GM19023 (cell line): ENCODE results near the gene LCAT.

Source experiments
- ATAC-seq: cut with Tn5 transposase; IDR thresholded peaks from one replicate; pipeline ENCODE4 v1.9.1; 2021; ENCODE audit warnings: mild to moderate bottlenecking, moderate library complexity; ENCODE audit not compliant: unreplicated experiment

Gene LCAT

GRCh38 chr16:67935101-67935401 is 8.9 kb downstream of the LCAT start:
- no peak for ATAC-seq

GRCh38 chr16:67934306-67935100 is 9.4 kb downstream of the LCAT start:
- no peak for ATAC-seq

- no peak for ATAC-seq
Measured at GRCh38 chr16:67933805-67934204, 10.1 kb downstream of the LCAT start.

- ATAC-seq: no peak
Measured at GRCh38 chr16:67932462-67932840, 11.5 kb downstream of the LCAT start.

- ATAC-seq: no peak
Measured at GRCh38 chr16:67931712-67932461, 12.0 kb downstream of the LCAT start, which contains the start of gene CTRL. Gene CTRL (minus strand): TSS chr16:67931862. CDS start chr16:67931852, 10 bp downstream.

GRCh38 chr16:67930678-67931211 is 13.2 kb downstream of the LCAT start:
- ATAC-seq: no peak

- ATAC-seq: no peak
Measured at GRCh38 chr16:67930191-67930590, 13.7 kb downstream of the LCAT start.

GRCh38 chr16:67928561-67929364 is 15.2 kb downstream of the LCAT start:
- no peak for ATAC-seq

GRCh38 chr16:67928147-67928546 is 15.8 kb downstream of the LCAT start:
- ATAC-seq: no peak

GRCh38 chr16:67927131-67927941 is 16.6 kb downstream of the LCAT start:
- ATAC-seq: no peak

- no peak for ATAC-seq
Measured at GRCh38 chr16:67926181-67926750, 17.7 kb downstream of the LCAT start.

- no peak for ATAC-seq
Measured at GRCh38 chr16:67924140-67924906, 19.6 kb downstream of the LCAT start.

- ATAC-seq: no peak
Measured at GRCh38 chr16:67923414-67924116, 20.4 kb downstream of the LCAT start.

- no peak for ATAC-seq
Measured at GRCh38 chr16:67922740-67923139, 21.2 kb downstream of the LCAT start.

- no peak for ATAC-seq
Measured at GRCh38 chr16:67922221-67922620, 21.7 kb downstream of the LCAT start.

GRCh38 chr16:67919622-67920221 is 24.2 kb downstream of the LCAT start:
- ATAC-seq: no peak

GRCh38 chr16:67917852-67918236 is 26.1 kb downstream of the LCAT start:
- no peak for ATAC-seq

- ATAC-seq: no peak
Measured at GRCh38 chr16:67917140-67917851, 26.6 kb downstream of the LCAT start.
